CD4-positive, alpha-beta T cell treated with Interleukin-15 for 4 hours (primary cell): ENCODE results near the gene SUPT20H.

Experiments
- DNase-seq: peaks from one replicate; pipeline ENCODE4 v3.0.0-alpha.2; 2020; ENCODE audit warnings: low spot score

Gene SUPT20H

DNA sequence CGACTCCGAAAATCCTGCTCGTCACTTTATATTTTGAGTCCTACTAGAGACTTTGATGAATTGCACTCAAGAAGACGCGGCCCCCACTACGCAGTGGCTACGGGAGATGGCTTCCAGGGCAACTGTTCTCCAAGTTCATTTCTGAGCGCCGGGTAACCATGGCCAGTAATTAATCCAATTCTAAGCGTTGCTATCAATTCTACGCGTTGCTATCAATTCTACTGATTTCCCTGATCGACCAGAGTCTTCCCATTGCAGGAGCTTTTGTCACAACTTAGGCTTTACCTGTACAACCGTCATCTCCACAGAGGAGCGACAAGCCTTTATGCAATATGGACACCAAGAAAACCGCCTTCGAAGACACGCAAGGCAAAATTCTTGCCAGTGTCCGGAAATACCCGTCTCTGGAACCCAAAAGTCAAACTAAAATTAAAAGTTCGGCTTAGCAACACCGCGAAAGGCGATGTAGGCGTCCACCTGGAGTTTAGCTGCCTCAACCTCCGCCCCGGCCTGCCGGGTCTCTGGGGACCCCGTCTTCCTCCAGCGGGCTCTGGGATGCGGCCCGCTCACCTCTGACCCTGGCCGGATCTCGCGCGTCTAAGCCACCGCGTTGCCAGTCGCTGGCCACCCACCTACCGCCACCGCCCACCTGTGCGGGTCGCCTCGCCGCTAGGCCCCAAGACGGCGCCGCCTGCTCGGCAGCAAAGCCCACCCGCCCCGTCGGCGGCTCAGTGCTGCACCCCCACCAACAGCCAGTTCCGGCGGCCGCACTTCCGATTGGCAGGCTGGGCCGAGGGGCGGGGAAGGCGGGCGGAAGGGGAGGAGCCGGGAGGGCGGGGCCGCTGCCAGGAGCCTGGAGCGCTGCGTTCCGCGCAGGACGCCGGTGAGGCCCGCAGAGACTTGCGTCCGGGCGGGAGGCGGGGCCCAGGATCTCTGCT lies at the start of gene SUPT20H:
Gene SUPT20H, minus strand, starts transcription at position 779 of the 938 bp plus-strand sequence. CDS start 8,198 bp downstream, outside the sequence.
- DNase-seq, result peak; percentile 92

DNA sequence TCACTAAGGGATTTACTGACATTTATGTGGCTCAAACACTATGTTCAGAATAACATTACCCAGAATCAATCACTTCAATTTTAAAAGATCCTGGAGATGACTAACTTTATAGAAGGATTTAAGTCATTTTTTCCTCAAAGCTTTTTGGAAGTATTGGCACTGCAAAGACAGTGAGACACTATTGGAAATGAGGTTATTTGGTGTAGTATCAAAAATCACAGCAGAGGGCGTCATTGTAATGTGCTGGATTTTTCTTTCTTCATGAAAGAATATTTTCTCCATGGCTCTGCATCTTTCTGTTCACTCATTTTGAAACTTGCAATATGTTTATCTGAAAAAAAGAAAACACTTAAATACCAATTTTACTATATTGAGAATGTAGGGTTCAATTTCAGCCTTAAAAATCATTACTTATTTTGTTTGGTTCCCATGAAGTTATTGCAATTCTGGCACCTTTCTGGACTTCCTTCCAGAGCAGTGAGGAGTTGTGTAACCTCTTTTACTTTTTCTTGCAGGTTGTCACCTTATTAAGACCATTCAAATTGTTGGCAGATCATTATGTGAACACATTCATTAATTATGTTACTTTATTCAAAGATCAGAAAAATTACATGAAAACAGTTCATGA lies 49.7 kb upstream of the SUPT20H start:
- no peak for DNase-seq

DNA sequence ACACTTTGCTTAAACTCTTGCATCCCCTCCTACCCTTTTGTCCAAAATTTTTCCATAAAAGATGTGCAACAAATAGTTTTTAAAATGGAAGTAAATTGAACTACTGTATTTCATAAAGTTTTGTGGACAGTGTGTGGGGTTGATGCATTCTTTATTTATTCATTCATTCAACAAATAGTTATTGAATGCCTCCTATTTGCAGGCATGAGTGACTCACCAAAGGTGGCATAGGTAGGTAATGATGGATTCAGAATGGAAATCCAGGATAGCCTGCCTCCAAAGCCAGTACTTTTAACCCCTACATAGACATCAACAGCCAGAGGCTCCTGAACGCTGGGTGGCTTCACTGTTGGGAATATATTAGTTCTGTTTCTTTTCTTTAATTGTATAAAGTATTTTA lies 48.4 kb upstream of the SUPT20H start:
- DNase-seq, result no peak

DNA sequence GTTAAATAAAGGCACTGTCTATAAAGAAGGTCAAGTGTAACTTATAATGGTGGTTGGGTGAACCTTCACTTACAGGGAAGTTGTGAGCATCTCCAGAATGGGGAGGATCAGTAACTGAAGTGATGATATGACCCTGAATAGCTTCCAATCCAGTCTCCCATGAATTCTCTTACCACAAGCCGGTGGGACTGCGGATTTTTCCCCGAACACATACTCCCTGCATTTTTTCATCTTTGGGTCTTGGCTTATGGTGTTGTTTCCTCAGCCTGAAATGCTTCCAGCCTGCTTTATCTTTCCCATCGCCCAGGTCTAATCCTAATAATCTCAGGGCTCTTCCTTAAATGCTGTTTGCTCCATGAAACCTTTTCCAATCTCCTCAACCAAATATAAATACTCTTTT lies 48.0 kb upstream of the SUPT20H start:
- DNase-seq, result no peak

DNA sequence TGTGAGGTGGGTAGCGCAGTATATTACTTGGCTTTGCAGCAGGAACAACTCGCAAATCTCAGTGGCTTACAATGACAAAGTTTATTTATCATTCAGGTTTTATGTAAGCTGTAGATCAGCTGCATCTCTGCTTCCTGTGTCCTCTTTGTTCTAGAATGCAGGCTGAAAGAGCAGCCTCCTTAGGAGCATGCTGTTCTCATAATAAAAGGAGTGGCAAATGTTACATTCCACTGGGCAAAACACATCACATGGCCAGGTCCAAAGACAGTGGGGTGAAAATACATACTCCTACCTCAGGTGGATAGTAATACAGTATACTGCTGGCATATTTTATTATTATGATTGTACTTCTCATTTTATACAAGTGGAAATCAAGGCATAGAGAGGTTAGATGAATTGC lies 47.2 kb upstream of the SUPT20H start:
- DNase-seq, result no peak

DNA sequence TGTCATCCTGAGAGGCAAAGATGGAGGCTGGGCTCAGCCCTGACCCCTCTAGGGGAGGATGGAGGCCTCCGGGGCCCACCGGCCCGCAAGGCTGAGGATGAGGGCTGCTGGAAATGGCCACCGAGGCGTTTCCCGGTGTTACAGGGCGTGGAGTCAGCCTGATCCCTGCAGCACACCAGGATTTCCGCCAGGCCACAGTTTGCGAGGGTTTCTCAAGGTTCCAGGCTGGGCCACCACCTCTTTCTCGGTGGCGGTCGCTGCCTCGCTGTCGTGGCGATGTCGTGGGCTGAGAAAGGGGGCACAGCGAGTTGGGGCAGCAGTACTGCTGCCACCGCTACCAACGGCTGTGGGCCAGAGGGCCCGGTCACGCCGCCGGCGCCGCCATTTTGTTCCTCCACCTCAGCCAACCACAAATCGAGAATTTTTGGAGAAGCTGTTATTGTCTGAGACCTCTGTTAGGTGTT lies 45.8 kb upstream of the SUPT20H start, which contains the start of gene CSNK1A1L:
Gene CSNK1A1L, minus strand, starts transcription at position 414 of the 464 bp plus-strand sequence. Its CDS starts 408 bp downstream, at position 6.
- DNase-seq, result no peak

DNA sequence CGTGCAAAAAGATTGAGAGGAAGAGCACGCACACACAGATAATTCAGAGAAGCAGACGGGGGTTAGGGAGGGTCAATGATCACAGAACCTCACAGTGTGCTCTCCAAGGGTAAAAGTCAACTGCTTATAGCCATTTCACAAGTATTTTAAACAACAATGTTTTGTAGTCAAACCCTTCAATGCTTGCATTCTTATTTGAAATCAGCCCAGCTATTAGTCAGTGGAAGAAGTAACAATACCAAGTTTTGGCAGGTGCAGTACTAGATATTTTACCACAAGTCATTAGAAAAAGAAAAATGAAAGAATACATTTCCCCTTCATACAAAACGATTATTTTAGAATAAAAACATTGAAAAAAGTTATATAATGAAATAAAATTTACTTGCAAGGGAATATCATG lies 43.4 kb upstream of the SUPT20H start:
- no peak for DNase-seq

DNA sequence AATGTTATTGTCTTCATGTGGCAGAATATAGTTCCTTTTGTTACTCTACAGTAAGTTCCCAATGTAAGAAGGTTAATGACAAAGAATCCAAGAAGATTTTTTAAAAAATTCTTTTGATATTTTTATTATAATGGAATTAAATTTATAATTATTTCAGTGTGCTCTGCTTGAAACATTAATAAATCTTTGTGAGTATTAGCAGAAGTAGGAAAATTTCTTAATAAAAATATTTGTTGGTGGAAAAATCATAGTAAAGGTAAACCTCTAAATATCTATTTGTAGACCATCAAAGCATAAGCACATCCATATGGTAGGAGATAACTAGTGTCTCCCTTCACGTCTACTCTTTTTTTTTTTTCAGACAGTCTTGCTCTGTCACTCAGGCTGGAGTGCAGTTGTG lies 41.7 kb upstream of the SUPT20H start:
- no peak for DNase-seq

DNA sequence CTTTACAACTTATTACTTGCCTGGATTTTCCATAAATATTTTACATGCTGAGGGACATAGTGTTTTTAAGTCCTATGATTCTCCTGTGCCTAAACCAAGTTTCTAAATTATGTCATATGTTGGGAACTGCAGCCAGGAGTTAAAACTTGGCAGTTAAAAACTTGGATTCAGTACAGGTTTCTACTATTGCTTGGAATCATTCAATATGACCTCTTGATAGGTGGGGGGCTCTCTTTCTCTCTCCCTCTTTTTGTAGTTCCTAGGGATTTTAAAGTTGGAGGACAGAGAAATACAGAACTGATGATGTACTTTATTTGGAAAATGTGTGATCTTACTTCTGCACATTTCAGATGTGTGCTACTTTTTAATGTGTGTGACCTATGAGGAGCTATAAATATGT lies 41.2 kb upstream of the SUPT20H start:
- DNase-seq, result no peak

DNA sequence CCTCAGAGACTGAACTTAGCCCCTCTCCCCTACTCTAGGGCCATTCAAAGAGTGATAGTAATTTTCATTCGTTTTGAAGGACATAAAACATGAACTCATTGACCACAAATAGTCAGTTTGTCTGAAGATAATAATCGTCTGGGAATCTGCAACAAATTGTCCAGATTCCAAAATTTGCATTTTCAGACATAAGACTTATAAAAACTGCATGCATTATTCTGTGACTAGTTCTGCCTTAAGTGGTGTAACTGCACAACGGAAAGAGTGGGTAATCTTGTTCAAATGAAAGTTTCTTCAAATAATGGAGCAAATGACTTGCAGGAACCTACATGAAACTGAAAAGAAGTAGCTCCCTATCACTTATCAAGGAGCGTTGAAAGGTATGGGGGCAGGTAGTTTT lies 37.6 kb upstream of the SUPT20H start:
- no peak for DNase-seq

DNA sequence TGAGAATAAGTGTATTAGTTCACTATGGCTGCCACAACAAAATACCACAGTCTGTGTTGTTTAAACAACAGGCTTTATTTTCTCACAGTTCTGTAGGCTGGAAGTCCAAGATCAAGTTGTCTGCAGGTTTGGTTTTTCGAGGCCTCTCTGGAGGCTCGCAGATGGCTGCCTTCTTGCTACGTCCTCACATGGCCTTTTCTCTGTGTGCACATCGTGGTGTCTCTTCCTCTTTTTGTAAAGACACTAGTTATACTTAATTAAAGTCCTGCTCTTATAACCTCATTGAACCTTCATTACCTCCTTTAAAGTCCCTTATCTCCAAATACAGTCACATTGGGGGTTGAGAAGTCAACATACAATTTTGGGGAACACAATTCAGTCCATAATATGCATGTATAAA lies 35.4 kb upstream of the SUPT20H start:
- no peak for DNase-seq

DNA sequence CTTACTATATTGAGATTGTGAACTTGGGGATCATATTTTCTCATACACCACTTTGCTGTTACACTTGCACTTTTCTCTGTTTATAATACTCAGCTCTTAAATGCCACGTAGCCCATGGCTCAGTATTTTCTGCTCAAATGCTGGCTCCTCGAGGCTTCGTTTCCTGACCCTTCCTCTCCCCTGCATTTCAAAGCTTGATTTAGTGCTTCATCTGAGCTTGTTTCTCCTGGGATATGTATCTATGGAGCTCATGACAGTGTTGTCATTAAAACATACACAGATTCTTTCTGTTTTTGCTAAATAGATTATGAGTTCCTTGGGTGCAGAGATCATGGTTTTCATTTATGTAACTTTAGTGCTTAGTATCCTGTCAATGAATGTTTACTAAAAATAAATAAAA lies 34.6 kb upstream of the SUPT20H start:
- no peak for DNase-seq

DNA sequence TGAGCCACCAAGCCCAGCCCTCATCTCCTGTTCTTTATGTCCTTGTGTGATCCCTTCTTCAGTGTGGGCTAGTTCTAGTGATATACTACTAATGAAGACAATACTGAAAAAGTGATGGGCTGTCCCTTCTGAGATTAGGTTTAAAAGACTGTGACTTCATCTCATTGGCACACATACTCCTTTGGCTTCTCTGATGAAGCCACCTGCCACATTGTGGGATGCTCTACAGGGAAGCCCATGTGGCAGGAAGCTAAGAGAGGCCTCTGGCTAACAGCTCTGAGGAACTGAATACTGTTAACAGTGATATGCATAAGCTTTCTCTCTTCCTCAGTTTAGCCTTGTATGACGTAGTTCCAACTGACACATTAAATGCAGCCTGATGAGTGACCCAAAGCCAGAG lies 32.3 kb upstream of the SUPT20H start:
- no peak for DNase-seq

DNA sequence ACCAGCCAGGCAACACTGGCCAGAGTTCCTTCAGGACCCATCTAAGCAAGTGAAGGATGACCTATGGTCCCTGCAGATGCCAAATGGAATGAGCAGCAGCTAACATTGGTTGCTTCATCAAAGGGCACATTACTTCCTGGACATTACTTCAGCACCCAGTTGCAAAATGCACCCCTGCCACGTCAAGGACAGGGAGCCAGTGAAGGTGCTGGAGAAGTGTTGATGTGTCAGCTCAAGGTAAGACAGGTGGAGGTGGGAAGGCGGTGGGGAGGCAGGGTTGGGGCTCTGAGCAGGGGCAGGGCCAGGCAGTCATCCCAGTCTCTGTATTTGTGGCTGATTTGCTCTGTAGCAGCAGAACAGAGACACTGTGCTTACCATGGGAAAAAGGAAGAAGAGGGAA lies 31.4 kb upstream of the SUPT20H start:
- DNase-seq, result no peak

DNA sequence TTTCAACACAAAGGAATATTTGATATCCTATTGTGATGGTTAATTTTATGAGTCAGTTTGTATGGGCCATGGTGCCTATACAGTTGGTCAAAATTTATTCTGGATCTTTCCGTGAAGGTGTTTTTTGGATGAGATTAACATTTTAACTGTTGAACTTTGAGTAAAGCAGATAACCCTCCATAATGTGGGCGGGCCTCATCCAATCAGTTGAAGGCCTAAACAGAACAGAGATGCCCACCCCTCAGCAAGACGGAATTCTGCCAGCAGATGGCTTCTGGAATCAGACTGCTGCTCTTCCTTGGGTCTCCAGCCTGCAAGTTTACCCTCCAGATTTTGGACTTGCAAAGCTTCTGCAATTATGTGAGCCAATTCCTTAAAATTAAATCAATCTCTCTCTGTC lies 30.0 kb upstream of the SUPT20H start:
- DNase-seq, result no peak

DNA sequence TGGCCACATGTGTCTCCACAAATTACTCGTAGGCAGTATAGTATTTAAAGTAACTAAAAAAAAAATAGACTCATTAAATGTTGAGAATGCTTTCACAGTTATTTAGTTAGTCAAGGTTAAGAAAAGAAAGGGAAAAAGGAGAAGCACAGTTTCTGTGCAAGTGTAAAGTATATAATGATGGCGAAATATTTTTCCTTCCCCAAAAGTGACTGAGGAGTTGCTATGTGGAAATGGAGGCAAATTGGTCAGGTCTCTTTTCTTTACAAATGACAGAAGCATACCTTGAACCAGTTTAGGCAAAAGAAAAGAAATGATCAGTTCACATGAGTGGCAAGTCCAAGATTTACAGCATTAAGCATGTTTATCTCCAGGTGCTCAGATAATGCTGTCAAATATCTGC lies 28.0 kb upstream of the SUPT20H start:
- no peak for DNase-seq

DNA sequence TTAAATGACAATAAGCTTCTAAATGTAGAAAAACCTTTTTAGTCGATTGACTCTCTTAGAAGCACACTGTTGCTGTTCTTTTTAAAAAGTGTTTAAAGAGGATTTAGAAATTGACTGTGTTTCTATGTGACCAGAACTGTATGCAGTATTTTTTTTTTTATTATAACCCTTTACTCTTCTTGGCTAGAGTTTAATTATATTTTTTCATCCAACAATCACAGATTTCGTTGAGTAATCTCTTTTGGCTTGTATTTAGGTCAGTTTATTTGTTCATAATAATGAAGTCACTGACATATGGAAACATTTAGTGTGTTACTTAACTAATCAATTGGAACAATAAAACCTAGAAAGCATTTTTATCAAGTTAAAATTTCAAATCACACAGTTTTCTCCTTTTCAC lies 26.1 kb upstream of the SUPT20H start:
- no peak for DNase-seq

DNA sequence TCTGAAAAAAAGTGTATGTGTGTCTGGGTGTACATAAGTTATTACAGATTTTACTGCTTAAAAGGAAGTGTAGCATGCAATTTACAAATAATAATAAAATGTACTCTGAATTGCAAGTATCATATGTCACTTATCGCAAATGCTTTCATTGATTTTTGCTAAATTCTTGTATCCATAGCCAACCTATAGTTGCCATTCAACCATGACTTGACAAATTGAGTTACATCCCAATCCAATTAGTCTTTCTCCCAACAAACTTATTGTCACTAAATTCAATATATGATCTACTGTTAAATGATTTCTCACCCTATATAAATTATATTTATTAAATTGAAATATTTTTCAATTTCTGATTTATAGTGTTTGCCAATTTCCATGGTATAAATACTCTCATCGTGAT lies 17.3 kb upstream of the SUPT20H start:
- DNase-seq, result no peak

DNA sequence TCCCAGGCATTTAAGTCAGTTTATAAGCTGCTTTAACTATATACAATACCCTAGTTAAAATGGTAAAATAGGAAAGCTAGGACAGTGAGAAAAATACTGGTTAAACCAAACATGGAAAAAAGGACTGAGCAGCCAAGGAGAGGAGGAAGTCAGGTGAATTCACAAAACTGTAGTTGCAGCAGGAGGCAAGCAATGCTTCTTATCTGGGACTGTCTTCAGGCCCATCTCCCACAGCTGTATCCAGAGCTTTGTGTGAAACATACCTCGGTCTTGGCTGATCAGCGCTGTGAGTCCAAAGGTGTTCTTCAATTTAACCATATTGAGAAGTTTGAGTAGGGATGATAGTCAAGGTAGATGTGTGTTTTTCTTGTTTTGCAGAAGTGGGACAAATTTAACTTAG lies 15.7 kb upstream of the SUPT20H start:
- no peak for DNase-seq

DNA sequence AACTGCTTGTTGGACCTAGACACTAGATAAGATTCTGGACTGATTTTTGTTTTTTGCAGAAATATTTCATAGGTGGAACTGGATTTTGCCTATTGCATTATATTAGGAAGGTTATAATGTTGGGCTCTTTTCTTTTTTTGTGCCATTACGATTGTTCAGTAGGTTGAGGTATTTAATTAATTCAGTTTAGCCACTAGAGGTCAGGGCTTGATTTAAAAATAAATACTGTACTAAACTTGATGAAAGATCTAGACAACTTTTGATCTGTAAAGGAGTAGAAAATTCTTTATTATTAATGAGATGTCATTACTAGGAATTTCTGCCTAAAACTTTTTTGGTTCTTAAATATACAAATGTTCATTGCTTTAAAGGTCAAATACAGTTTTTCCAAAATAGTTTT lies 15.2 kb upstream of the SUPT20H start:
- DNase-seq, result peak; percentile 16

DNA sequence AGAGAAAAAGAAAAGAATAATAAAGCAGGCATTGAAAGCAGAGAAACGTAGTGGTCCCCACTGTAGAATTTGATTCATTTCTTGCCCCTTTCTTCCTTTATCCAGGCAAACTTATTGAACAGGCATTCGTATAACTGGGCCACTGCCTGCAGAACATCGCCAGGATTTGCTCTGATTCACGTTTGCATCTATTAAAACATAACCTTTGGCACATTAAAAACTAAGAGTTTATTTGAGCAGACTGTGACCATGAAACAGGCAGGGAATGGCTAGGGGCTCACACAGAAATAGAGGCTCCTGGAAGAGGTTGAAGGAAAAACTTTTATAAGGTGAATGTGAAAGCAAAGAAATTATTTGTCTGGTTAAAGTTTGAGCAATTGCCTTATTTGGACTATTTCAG lies 12.5 kb upstream of the SUPT20H start:
- DNase-seq, result no peak

DNA sequence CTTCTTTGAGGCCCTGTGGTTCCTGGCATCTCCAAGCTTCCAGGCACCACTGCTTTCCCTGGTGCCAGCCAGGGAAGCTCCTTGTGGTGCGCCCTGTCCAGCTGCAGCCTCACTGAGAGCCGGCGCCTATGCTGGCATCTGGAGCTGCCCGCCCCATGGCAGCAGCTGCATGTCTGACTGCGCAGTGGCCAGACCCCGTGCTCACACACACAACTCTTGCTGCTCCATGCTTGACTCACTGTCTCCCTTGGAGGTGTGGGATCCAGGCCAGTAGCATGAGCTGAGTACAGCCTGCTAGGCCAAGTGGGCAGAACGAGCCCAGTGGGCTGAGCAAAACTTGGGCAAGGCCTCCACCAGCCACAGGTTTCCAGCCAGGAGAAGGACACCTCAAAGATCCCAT lies 11.5 kb upstream of the SUPT20H start:
- DNase-seq, result no peak

DNA sequence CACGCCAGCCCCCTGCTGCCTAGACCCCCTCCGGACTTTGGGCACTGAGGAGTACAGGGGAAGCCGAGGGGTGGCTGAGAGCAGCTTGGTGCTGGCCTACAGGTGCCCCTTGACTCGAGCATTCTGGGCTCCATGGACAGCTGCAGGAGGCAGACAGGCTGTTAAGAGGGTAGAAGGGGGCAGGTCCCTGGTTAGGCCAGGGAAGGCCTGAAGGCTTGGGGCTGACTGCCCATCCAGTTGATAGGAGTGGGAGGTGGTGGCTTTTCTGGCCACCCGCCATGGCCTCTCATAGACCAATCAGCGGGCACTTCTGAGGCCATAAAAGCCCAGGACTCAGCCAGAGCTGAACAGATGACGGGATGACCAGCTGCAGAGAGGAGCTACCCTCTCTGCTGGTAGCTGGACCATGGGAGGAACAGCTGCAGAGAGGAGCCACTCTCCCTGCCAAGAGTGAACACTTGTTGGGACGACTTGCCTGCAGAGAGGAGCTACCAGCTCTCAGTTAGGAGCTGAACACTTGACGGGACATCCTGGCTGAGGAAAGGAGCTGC lies 10.7 kb upstream of the SUPT20H start:
- DNase-seq, result no peak
